A549 (cell line): ENCODE data around the gene ABCB9. TPM values are rescaled to one million over a fixed set of nuclear protein-coding genes. Genes with fewer than 3 reads are reported as not detected.
"Not testable (repeated sequence)": the region's sequence is repeated elsewhere in the genome, so short reads cannot be mapped to it uniquely, and the experiment has no call there.

ENCODE experiments used
- ATAC-seq, 2 experiments: fragments of 200-7000 bp in 1 of 2; fragments of >200 bp in 1 of 2; cut with Nextera tagmentation in 1 of 2; cut with Tn5 transposase in 1 of 2; 3 replicates each; pipeline versions ENCODE4 v1.8.0 to v1.9.1; 2018 to 2020; ENCODE audit warnings: mild to moderate bottlenecking in 1 of 2, moderate library complexity in 1 of 2
- CTCF ChIA-PET: fragments of 300-600 bp; sonication (Branson Sonifier 250); formaldehyde crosslinking; extraction: SDS; loops from one replicate; lab custom pipeline; 2021; ENCODE audit warnings: antibody characterized with exemption, inconsistent platforms; lab: Yijun Ruan, JAX
- POLR2A ChIA-PET: fragments of 350-600 bp; formaldehyde crosslinking; extraction: SDS; loops from one replicate; lab custom pipeline; 2021; ENCODE audit warnings: antibody characterized with exemption, inconsistent platforms; lab: Yijun Ruan, JAX
- DNase-seq, 2 experiments: peaks; one replicate each; pipeline versions ENCODE4 v3.0.0 to v3.0.0-alpha.2; 2011 to 2016; ENCODE audit warnings: low read depth in 1 of 2, low spot score in 1 of 2
- FAIRE-seq: peaks from 2 replicates; lab custom pipeline; 2011; peaks lifted over from hg19 to GRCh38; lab: Jason Lieb, UNC
- H3K27ac ChIP-seq, 2 experiments: fragments of >200 bp; sonication (Bioruptor Twin); formaldehyde crosslinking; 3 replicates each; pipeline ENCODE4 v1.5.1; 2016 to 2017
- H3K4me1 ChIP-seq: fragments of >200 bp; sonication (Bioruptor Twin); formaldehyde crosslinking; 3 replicates; pipeline ENCODE4 v1.6.1; 2016
- H3K4me2 ChIP-seq: fragments of >200 bp; sonication (Bioruptor Twin); formaldehyde crosslinking; 3 replicates; pipeline ENCODE4 v1.6.1; 2016
- H3K4me3 ChIP-seq: fragments of >200 bp; sonication (Bioruptor Twin); formaldehyde crosslinking; 3 replicates; pipeline ENCODE4 v1.5.1; 2016
- H3K9me3 ChIP-seq: fragments of >200 bp; sonication (Bioruptor Twin); formaldehyde crosslinking; 3 replicates; pipeline ENCODE4 v1.6.1; 2016
- CBX2 ChIP-seq: fragments of 200-600 bp; sonication (generic); IDR thresholded peaks from 2 replicates; pipeline ENCODE4 v1.6.1; 2016; ENCODE audit warnings: low read depth, mild to moderate bottlenecking, borderline replicate concordance
- CHD2 ChIP-seq: fragments of 150-350 bp; IDR thresholded peaks from 2 replicates; pipeline ENCODE4 v1.6.1; 2014; ENCODE audit warnings: low read length; ENCODE audit not compliant: partially characterized antibody
- EP300 ChIP-seq, 2 experiments: fragments of >200 bp; sonication (Bioruptor Twin); formaldehyde crosslinking; IDR thresholded peaks; 2 replicates in 1 of 2; 3 replicates in 1 of 2; pipeline ENCODE4 v1.6.1; 2016 to 2017
- JUN ChIP-seq, 2 experiments: fragments of >200 bp; sonication (Bioruptor Twin); formaldehyde crosslinking; IDR thresholded peaks; 2 replicates in 1 of 2; 3 replicates in 1 of 2; pipeline ENCODE4 v1.6.1; 2016 to 2017
- JUNB ChIP-seq: fragments of >200 bp; sonication (Bioruptor Twin); formaldehyde crosslinking; IDR thresholded peaks from 2 replicates; pipeline ENCODE4 v1.6.1; 2016
- KDM1A ChIP-seq: fragments of 200-600 bp; sonication (generic); IDR thresholded peaks from 2 replicates; pipeline ENCODE4 v1.6.1; 2016; ENCODE audit warnings: low read depth, mild to moderate bottlenecking
- PHF8 ChIP-seq: fragments of 200-600 bp; sonication (generic); IDR thresholded peaks from 2 replicates; pipeline ENCODE4 v1.6.1; 2016; ENCODE audit warnings: low read depth, mild to moderate bottlenecking, antibody characterized with exemption, moderate library complexity, borderline replicate concordance
- POLR2A ChIP-seq: IDR thresholded peaks from 2 replicates; pipeline ENCODE4 v1.6.1; 2012; ENCODE audit warnings: mild to moderate bottlenecking, low read length
- RAD21 ChIP-seq, 2 experiments: fragments of >200 bp in 1 of 2; sonication (Bioruptor Twin) in 1 of 2; formaldehyde crosslinking in 1 of 2; IDR thresholded peaks in 1 of 2; conservative IDR thresholded peaks in 1 of 2; 2 replicates in 1 of 2; 3 replicates in 1 of 2; pipeline ENCODE4 v1.6.1; 2012 to 2018; ENCODE audit warnings: inconsistent platforms in 1 of 2
- RARB ChIP-seq: fragments of 250-450 bp; sonication (Bioruptor Pico); IDR thresholded peaks from 2 replicates; pipeline ENCODE4 v1.8.0; 2021; ENCODE audit warnings: mild to moderate bottlenecking, moderate library complexity
- RFX5 ChIP-seq: fragments of 450-650 bp; IDR thresholded peaks from 2 replicates; pipeline ENCODE4 v1.7.1; 2014; ENCODE audit warnings: antibody characterized with exemption, mild to moderate bottlenecking, moderate library complexity
- SMC3 ChIP-seq: fragments of >200 bp; sonication (Bioruptor Twin); formaldehyde crosslinking; IDR thresholded peaks from 3 replicates; pipeline ENCODE4 v1.6.1; 2018; ENCODE audit warnings: inconsistent platforms
- ZFP36 ChIP-seq: fragments of 450-650 bp; IDR thresholded peaks from 2 replicates; pipeline ENCODE4 v1.6.1; 2014; ENCODE audit warnings: borderline replicate concordance; ENCODE audit not compliant: partially characterized antibody
- ZSCAN20 ChIP-seq: fragments of 250-450 bp; sonication (Bioruptor Pico); IDR thresholded peaks from 2 replicates; pipeline ENCODE4 v1.8.0; 2022; ENCODE audit warnings: mild to moderate bottlenecking, moderate library complexity
- WGBS: methylation state at CpG from one replicate; pipeline ENCODE4 v1.1.6; 2017; ENCODE audit errors: missing lambda C conversion rate; 5-methylcytosine and 5-hydroxymethylcytosine counted together
- polyA minus RNA-seq: library from RNA; depleted of rRNA, polyadenylated mRNA; stranded (reverse); fragments of >200 nt; gene quantifications from 2 replicates; pipeline ENCODE4 v1.2.3, GENCODE V29; 2011; rRNA and poly(A)+ RNA removed
- polyA plus RNA-seq, 4 experiments: library from polyadenylated mRNA; depleted of rRNA in 3 of 4; stranded (reverse); fragments of >200 nt; fragmentation: RNase III in 1 of 4; extraction: RNeasy Plus Mini Kit Qiagen cat#74134 plus additional on column Dnase treatment in 1 of 4; gene quantifications; 2 replicates in 3 of 4; 3 replicates in 1 of 4; pipeline ENCODE4 v1.2.3, GENCODE V29; 2011 to 2017
- TF ChIP-seq, protein P1 (sequence below): IDR thresholded peaks from 2 replicates; pipeline ENCODE4 v1.6.1; 2012
- TF ChIP-seq, protein P2 (sequence below): IDR thresholded peaks from 2 replicates; pipeline ENCODE4 v1.6.1; 2012
- TF ChIP-seq, protein P3 (sequence below): fragments of 250-450 bp; sonication (Bioruptor Pico); IDR thresholded peaks from 2 replicates; pipeline ENCODE4 v1.5.0; 2020; ENCODE audit warnings: low read depth, mild to moderate bottlenecking, moderate library complexity
- TF ChIP-seq, protein P4 (sequence below): fragments of 150-350 bp; IDR thresholded peaks from 2 replicates; pipeline ENCODE4 v1.6.1; 2014; ENCODE audit warnings: low read depth, mild to moderate bottlenecking, low read length

Gene ABCB9
- polyA plus RNA-seq (2011; rRNA removed) (2.7 and 3.1 TPM in 2 replicates), polyA plus RNA-seq (2017; fragmentation: RNase III; extraction: RNeasy Plus Mini Kit Qiagen cat#74134 plus additional on column Dnase treatment) (4.8 to 5.8 TPM (median 5.0 TPM) in 3 replicates), polyA minus RNA-seq (10.3 and 10.5 TPM in 2 replicates)
- polyA plus RNA-seq (2012; cell fraction: cytosol; rRNA removed), result 4.5 and 6.7 TPM in 2 replicates
- 13.3 and 15.2 TPM in 2 replicates for polyA plus RNA-seq (2012; cell fraction: nucleus; rRNA removed)

DNA sequence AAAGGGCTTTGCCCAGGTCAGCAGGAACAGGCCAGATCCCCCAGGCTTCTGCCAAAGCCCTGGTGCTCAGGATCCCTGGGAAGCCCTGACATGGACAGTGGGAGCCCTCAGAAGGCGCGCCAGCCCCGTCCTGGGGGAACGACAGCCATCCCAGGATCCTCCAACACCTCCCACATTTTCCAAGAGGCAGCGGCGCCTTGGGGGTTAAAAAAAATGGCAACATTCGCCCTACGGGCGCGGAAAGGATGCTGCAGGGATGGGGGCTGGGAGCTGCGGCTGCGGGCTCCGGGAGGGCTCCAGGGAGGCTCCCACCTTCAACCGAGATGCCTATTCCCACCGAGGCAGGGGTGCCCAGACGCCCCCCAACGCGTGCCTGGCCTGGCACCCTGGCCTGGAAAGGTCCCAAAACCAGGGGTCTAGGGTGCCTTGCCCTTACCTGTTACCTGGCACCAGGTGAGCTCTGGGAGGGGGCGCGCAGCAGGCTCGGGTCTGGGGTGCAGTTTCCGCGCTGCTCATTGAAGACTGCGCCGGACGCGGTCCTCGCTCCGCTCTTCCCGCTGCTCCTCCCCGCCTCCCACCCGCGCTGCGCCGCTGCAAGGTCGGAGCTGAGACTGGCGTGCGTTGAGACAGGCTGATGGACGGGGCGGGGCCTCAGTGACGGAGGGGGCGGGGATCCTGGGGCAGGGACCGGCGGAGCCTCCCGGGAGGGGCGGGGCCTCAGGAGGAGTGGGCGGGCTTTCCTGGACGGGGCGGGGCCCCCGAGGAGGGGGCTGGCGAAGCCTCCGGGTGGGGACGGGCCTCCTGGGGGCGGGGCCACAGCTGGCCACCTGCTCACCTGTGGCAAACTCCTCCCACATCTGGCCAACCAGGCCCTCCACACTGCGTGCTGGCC, at the start of gene ABCB9:
Gene ABCB9, minus strand, starts transcription at position 613 of the 892 bp plus-strand sequence. CDS start 6,228 bp downstream, outside the sequence.
- DNase-seq, result peak; percentile 90 to 93

DNA sequence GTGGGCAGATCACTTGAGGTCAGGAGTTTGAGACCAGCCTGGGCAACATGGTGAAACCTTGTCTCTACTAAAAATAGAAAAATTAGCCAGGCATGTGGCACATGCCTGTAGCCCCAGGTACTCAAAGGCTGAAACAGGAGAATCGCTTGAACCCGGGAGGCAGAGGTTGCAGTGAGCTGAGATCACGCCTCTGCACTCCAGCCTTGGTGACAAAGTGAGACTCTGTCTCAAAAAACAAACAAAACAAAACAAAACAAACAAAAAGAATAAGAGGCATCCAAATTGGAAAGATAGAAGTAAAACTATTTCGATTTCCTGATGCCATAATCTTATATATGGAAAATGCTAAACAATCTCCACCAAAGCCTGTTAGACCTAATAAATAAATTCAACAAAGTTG, 48.2 kb upstream of the ABCB9 start:
- POLR2A ChIA-PET, FAIRE-seq, H3K4me3 ChIP-seq, H3K27ac ChIP-seq, ATAC-seq, DNase-seq, H3K9me3 ChIP-seq, H3K4me2 ChIP-seq: not testable (repeated sequence)
- CTCF ChIA-PET, result interaction anchor here (0.9 kb wide), 1 partner anchor 8 kb away, joined by 3 read pairs; no protein-coding TSS in a partner anchor
- 87% methylated on average over 4 of the region's 4 CpGs for WGBS
- peaks cover 14% of the 10 kb centered on the region for H3K4me1 ChIP-seq

More for the DNA sequence above, at the start of gene ABCB9:
- TF ChIP-seq JUN (IDR thresholded peaks at IDR 0.05) (0 out of 5 replicates have a peak, but pooled peaks of 1 of the 2 experiments have one; percentile 24), RAD21 (conservative IDR thresholded peaks at IDR 0.05 in 1 of 2, IDR thresholded peaks at IDR 0.05 in 1 of 2) (no peak), RFX5 (no peak), POLR2A (peak; percentile 85), EP300 (IDR thresholded peaks at IDR 0.05) (no peak), SMC3 (no peak), PHF8 (peak; percentile 49; the same call in 1 of the 2 replicates), KDM1A (no peak), ZSCAN20 (CRISPR knock-in tag) (no peak)
- TF ChIP-seq, protein P1, sequence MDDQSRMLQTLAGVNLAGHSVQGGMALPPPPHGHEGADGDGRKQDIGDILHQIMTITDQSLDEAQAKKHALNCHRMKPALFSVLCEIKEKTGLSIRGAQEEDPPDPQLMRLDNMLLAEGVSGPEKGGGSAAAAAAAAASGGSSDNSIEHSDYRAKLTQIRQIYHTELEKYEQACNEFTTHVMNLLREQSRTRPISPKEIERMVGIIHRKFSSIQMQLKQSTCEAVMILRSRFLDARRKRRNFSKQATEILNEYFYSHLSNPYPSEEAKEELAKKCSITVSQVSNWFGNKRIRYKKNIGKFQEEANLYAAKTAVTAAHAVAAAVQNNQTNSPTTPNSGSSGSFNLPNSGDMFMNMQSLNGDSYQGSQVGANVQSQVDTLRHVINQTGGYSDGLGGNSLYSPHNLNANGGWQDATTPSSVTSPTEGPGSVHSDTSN, result no peak; the same call in 1 of the 2 replicates
- TF ChIP-seq, protein P2, sequence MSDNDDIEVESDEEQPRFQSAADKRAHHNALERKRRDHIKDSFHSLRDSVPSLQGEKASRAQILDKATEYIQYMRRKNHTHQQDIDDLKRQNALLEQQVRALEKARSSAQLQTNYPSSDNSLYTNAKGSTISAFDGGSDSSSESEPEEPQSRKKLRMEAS, result peak; percentile 48; the same call in 1 of the 2 replicates
- TF ChIP-seq, protein P3, sequence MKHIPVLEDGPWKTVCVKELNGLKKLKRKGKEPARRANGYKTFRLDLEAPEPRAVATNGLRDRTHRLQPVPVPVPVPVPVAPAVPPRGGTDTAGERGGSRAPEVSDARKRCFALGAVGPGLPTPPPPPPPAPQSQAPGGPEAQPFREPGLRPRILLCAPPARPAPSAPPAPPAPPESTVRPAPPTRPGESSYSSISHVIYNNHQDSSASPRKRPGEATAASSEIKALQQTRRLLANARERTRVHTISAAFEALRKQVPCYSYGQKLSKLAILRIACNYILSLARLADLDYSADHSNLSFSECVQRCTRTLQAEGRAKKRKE (CRISPR knock-in tag), result no peak
- peaks cover 21% of the 10 kb centered on the region for H3K4me1 ChIP-seq
- H3K4me2 ChIP-seq, result peak within 1 kb of the TSS; percentile 98
- no peaks in the 10 kb centered on the region for H3K9me3 ChIP-seq
- peak within 1 kb of the TSS; percentile 75 to 83 for H3K27ac ChIP-seq
- ChIA-PET POLR2A (interaction anchor here (0.5 to 1.6 kb wide), 6 partner anchors 10 to 418 kb away, joined by 3 to 18 read pairs (median 6); partner anchors contain the start of genes KMT5A, MPHOSPH9, MTRFR and OGFOD2), CTCF (interaction anchor here (1.0 to 5.8 kb wide), 8 partner anchors 12 to 272 kb away, joined by 3 to 47 read pairs (median 4); no protein-coding TSS in a partner anchor)
- ATAC-seq, result peak; percentile 88 to 96
- WGBS, result 7% methylated on average over 31 of the region's 55 CpGs
- peak within 1 kb of the TSS; percentile 77 for H3K4me3 ChIP-seq
- no peak for FAIRE-seq

DNA sequence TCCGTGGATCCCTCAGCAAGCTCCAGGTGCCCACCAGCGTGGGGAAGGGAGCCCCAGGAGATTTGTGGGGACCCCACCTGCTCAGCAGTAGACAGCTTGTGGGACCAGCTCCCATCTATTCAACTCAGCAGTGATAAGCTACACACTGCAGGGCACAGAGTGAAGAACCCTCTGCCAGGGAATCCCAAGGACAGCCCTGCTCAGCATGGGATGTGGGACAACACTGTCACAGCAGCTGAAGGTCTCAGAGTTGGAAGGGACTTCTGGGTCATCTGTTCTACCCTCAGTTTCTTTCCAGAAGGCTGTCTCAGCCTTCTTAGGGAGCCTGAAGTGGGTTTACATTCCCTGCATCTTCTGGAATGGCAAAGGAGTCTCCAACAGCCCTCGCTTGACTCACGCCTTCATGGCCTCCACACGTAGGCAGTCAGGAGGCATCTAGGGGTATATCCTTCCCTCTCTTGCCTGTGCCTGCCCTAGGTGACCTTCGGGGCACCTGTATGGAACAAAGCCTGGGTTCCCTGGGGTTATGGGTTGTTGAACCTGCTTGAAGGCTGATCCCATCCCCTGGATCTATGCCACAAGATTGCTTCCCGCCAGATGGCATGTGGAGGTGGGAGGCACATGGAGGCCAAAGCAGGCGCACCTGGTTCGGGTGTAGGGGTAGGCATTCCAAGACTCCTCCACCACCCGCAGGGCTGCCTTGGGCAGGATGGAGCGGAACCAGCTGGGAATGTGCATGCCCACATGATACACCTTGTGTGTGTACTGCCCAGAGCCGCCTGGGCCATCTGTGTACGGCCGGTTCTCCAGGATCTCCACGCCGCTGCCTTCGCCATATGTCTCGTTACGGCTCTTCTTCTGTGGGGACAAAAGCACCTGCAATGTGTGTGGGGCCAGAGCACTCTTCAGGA, 47.2 kb upstream of the ABCB9 start:
- no peak for ATAC-seq
- Histone ChIP-seq H3K4me3 (no peak overlapping the region), H3K27ac (no peak overlapping the region), H3K4me2 (no peak overlapping the region), H3K9me3 (no peaks in the 10 kb centered on the region), H3K4me1 (peaks cover 4% of the 10 kb centered on the region)
- ChIA-PET CTCF (interaction anchor here (1.2 to 1.8 kb wide), 3 partner anchors 30 to 225 kb away, joined by 3 to 8 read pairs (median 5); no protein-coding TSS in a partner anchor), POLR2A (interaction anchor here (0.5 kb wide), 1 partner anchor 7 kb away, joined by 3 read pairs; no protein-coding TSS in a partner anchor)
- DNase-seq, result no peak
- TF ChIP-seq, protein P4, sequence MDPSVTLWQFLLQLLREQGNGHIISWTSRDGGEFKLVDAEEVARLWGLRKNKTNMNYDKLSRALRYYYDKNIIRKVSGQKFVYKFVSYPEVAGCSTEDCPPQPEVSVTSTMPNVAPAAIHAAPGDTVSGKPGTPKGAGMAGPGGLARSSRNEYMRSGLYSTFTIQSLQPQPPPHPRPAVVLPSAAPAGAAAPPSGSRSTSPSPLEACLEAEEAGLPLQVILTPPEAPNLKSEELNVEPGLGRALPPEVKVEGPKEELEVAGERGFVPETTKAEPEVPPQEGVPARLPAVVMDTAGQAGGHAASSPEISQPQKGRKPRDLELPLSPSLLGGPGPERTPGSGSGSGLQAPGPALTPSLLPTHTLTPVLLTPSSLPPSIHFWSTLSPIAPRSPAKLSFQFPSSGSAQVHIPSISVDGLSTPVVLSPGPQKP, result no peak
- TF ChIP-seq RARB (no peak), CHD2 (no peak), ZFP36 (no peak), CBX2 (no peak), JUNB (no peak), ZSCAN20 (CRISPR knock-in tag) (no peak), KDM1A (no peak)
- TF ChIP-seq, protein P1, result no peak
- WGBS, result 94% methylated on average over 19 of the region's 19 CpGs
- no peak for FAIRE-seq
